Panc1 (cell line): ENCODE data around the gene KCNIP4.

ENCODE experiments used
- CTCF ChIP-seq: fragments of 450-650 bp; IDR thresholded peaks from 2 replicates; pipeline ENCODE4 v1.5.1; 2017; ENCODE audit warnings: mild to moderate bottlenecking
- POLR2AphosphoS5 ChIP-seq: IDR thresholded peaks from 2 replicates; pipeline ENCODE4 v1.6.1; 2012; ENCODE audit warnings: mild to moderate bottlenecking, low read depth, low read length, moderate library complexity
- TCF7L2 ChIP-seq: IDR thresholded peaks from 2 replicates; pipeline ENCODE4 v1.6.1; 2011; ENCODE audit warnings: mild to moderate bottlenecking, low read depth, low read length, inconsistent platforms

- TF ChIP-seq CTCF (no peak), POLR2AphosphoS5 (no peak), TCF7L2 (no peak)
These were observed 478.0 kb downstream of the KCNIP4 start for GRCh38 chr4:21470535-21470934.
